Measurements from ENCODE around the gene AGRP. TPM values are rescaled to one million over a fixed set of nuclear protein-coding genes. Genes with fewer than 3 reads are reported as not detected.

The AGRP gene
- total and polyA plus RNA-seq, 5 experiments from 2014 or later: not detected

GRCh38 chr16:67447508-67448076 is 35.8 kb downstream of the AGRP start:
- peak; percentile 59 to 66 for ATAC-seq
- Mint-ChIP-seq H3K27ac (peak overlapping the region in 2 of 10 donors; percentile 40 to 58), H3K4me1 (peaks cover 4 to 24% (median 14%) of the 10 kb centered on the region in 4 donors), H3K9me3 (no peaks in the 10 kb centered on the region), H3K4me3 (no peak overlapping the region), H3K27me3 (no peaks in the 10 kb centered on the region), H3K36me3 (peaks cover 0 to 43% (median 0%) of the 10 kb centered on the region in 3 donors)
- peak in 7 of 10 donors; percentile 21 to 39 (median 23) for DNase-seq
- POLR2A ChIA-PET: interaction anchor here (0.7 kb wide), 1 partner anchor 33 kb away, joined by 3 read pairs; no protein-coding TSS in a partner anchor

- ATAC-seq (no peak), DNase-seq (no peak)
- H3K4me1 Mint-ChIP-seq: peaks cover 4 to 24% (median 14%) of the 10 kb centered on the region in 4 donors
- POLR2A ChIA-PET: interaction anchor here (0.7 kb wide), 1 partner anchor 34 kb away, joined by 3 read pairs; no protein-coding TSS in a partner anchor
- peak overlapping the region in 4 of 10 donors; percentile 37 to 58 (median 48) for H3K27ac Mint-ChIP-seq
- H3K4me3 Mint-ChIP-seq: no peak overlapping the region
- H3K9me3 Mint-ChIP-seq: no peaks in the 10 kb centered on the region
- H3K27me3 Mint-ChIP-seq: no peaks in the 10 kb centered on the region
- H3K36me3 Mint-ChIP-seq: peaks cover 0 to 43% (median 0%) of the 10 kb centered on the region in 3 donors
Measured at GRCh38 chr16:67446968-67447507, 36.3 kb downstream of the AGRP start.

- POLR2A ChIA-PET: no interaction called here
- H3K9me3 Mint-ChIP-seq: no peaks in the 10 kb centered on the region
- H3K27ac Mint-ChIP-seq: peak overlapping the region in 2 of 10 donors; percentile 37 to 53
- peaks cover 4 to 24% (median 12%) of the 10 kb centered on the region in 4 donors for H3K4me1 Mint-ChIP-seq
- H3K4me3 Mint-ChIP-seq: no peak overlapping the region
- DNase-seq (no peak), ATAC-seq (no peak)
- H3K27me3 Mint-ChIP-seq: no peaks in the 10 kb centered on the region
- peaks cover 0 to 46% (median 0%) of the 10 kb centered on the region in 3 donors for H3K36me3 Mint-ChIP-seq
Measured at GRCh38 chr16:67445913-67446907, 37.1 kb downstream of the AGRP start.

- POLR2A ChIA-PET: interaction anchor here (0.6 kb wide), 1 partner anchor 27 kb away, joined by 3 read pairs; no protein-coding TSS in a partner anchor
- ATAC-seq (no peak), DNase-seq (no peak)
- peaks cover 0 to 43% (median 0%) of the 10 kb centered on the region in 3 donors for H3K36me3 Mint-ChIP-seq
- no peak overlapping the region for H3K4me3 Mint-ChIP-seq
- peak overlapping the region in 3 of 10 donors; percentile 29 to 71 (median 41) for H3K27ac Mint-ChIP-seq
- no peaks in the 10 kb centered on the region for H3K27me3 Mint-ChIP-seq
- no peaks in the 10 kb centered on the region for H3K9me3 Mint-ChIP-seq
- peaks cover 2 to 23% (median 9%) of the 10 kb centered on the region in 4 donors for H3K4me1 Mint-ChIP-seq
Measured at GRCh38 chr16:67445441-67445912, 37.9 kb downstream of the AGRP start.

GRCh38 chr16:67445126-67445426 is 38.3 kb downstream of the AGRP start:
- POLR2A ChIA-PET: interaction anchor here (0.6 kb wide), 1 partner anchor 26 kb away, joined by 3 read pairs; no protein-coding TSS in a partner anchor
- peaks cover 0 to 19% (median 7%) of the 10 kb centered on the region in 4 donors for H3K4me1 Mint-ChIP-seq

GRCh38 chr16:67444259-67445125 is 38.9 kb downstream of the AGRP start:
- Mint-ChIP-seq H3K4me1 (peaks cover 0 to 13% (median 6%) of the 10 kb centered on the region in 4 donors), H3K9me3 (no peaks in the 10 kb centered on the region), H3K27ac (peak overlapping the region in 3 of 10 donors; percentile 22 to 71 (median 71)), H3K4me3 (no peak overlapping the region), H3K27me3 (no peaks in the 10 kb centered on the region), H3K36me3 (peaks cover 0 to 43% (median 0%) of the 10 kb centered on the region in 3 donors)
- no peak for DNase-seq
- POLR2A ChIA-PET: interaction anchor here (0.6 kb wide), 1 partner anchor 26 kb away, joined by 3 read pairs; no protein-coding TSS in a partner anchor
- no peak for ATAC-seq

More at GRCh38 chr16:67445126-67445426, 38.3 kb downstream of the AGRP start:
- no peaks in the 10 kb centered on the region for H3K9me3 Mint-ChIP-seq
- H3K27ac Mint-ChIP-seq: peak overlapping the region in 3 of 10 donors; percentile 29 to 71 (median 41)
- DNase-seq: no peak
- H3K27me3 Mint-ChIP-seq: no peaks in the 10 kb centered on the region
- no peak for ATAC-seq
- H3K36me3 Mint-ChIP-seq: peaks cover 0 to 43% (median 0%) of the 10 kb centered on the region in 3 donors
- no peak overlapping the region for H3K4me3 Mint-ChIP-seq

- ATAC-seq: no peak
Measured at GRCh38 chr16:67443265-67443664, 40.1 kb downstream of the AGRP start.

GRCh38 chr16:67442581-67443255 is 40.6 kb downstream of the AGRP start:
- no peak for DNase-seq
- POLR2A ChIA-PET: no interaction called here
- ATAC-seq: no peak
- Mint-ChIP-seq H3K36me3 (peaks cover 0 to 54% (median 2%) of the 10 kb centered on the region in 3 donors), H3K4me3 (no peak overlapping the region), H3K4me1 (peaks cover 0 to 10% (median 6%) of the 10 kb centered on the region in 4 donors), H3K9me3 (no peaks in the 10 kb centered on the region), H3K27me3 (no peaks in the 10 kb centered on the region), H3K27ac (no peak overlapping the region)

More at GRCh38 chr16:67443265-67443664, 40.1 kb downstream of the AGRP start:
- DNase-seq: no peak
- no peak overlapping the region for H3K4me3 Mint-ChIP-seq
- no peak overlapping the region for H3K27ac Mint-ChIP-seq
- POLR2A ChIA-PET: no interaction called here
- H3K36me3 Mint-ChIP-seq: peaks cover 0 to 52% (median 2%) of the 10 kb centered on the region in 3 donors
- H3K9me3 Mint-ChIP-seq: no peaks in the 10 kb centered on the region
- peaks cover 0 to 11% (median 6%) of the 10 kb centered on the region in 4 donors for H3K4me1 Mint-ChIP-seq
- no peaks in the 10 kb centered on the region for H3K27me3 Mint-ChIP-seq

- H3K27ac Mint-ChIP-seq: peak overlapping the region in 4 of 10 donors; percentile 27 to 81 (median 54)
Measured at GRCh38 chr16:67441907-67442306, 41.4 kb downstream of the AGRP start.

GRCh38 chr16:67441271-67441753 is 42.0 kb downstream of the AGRP start:
- Mint-ChIP-seq H3K27me3 (no peaks in the 10 kb centered on the region), H3K4me3 (no peak overlapping the region), H3K9me3 (no peaks in the 10 kb centered on the region), H3K27ac (no peak overlapping the region), H3K36me3 (peaks cover 0 to 45% (median 2%) of the 10 kb centered on the region in 3 donors), H3K4me1 (peaks cover 0 to 5% (median under 1%) of the 10 kb centered on the region in 4 donors)
- ATAC-seq (no peak), DNase-seq (no peak)
- POLR2A ChIA-PET: interaction anchor here (1.0 kb wide), 1 partner anchor 39 kb away, joined by 3 read pairs; the partner anchor contains the start of gene ATP6V0D1

More at GRCh38 chr16:67441907-67442306, 41.4 kb downstream of the AGRP start:
- ATAC-seq (no peak), DNase-seq (no peak)
- no peaks in the 10 kb centered on the region for H3K9me3 Mint-ChIP-seq
- no peak overlapping the region for H3K4me3 Mint-ChIP-seq
- POLR2A ChIA-PET: no interaction called here
- H3K36me3 Mint-ChIP-seq: peaks cover 0 to 49% (median 2%) of the 10 kb centered on the region in 3 donors
- no peaks in the 10 kb centered on the region for H3K27me3 Mint-ChIP-seq
- peaks cover 0 to 7% (median 5%) of the 10 kb centered on the region in 4 donors for H3K4me1 Mint-ChIP-seq

GRCh38 chr16:67438824-67439393 is 44.4 kb downstream of the AGRP start:
- Mint-ChIP-seq H3K27ac (no peak overlapping the region), H3K36me3 (peaks cover 0 to 39% (median 2%) of the 10 kb centered on the region in 3 donors)
- POLR2A ChIA-PET: no interaction called here

More at GRCh38 chr16:67438824-67439393, 44.4 kb downstream of the AGRP start:
- Mint-ChIP-seq H3K27me3 (no peaks in the 10 kb centered on the region), H3K4me3 (no peak overlapping the region), H3K4me1 (peaks cover 0 to 3% (median 0%) of the 10 kb centered on the region in 4 donors), H3K9me3 (no peaks in the 10 kb centered on the region)
- no peak for ATAC-seq
- no peak for DNase-seq
